Measurements from ENCODE around the gene TMED8.

DNA sequence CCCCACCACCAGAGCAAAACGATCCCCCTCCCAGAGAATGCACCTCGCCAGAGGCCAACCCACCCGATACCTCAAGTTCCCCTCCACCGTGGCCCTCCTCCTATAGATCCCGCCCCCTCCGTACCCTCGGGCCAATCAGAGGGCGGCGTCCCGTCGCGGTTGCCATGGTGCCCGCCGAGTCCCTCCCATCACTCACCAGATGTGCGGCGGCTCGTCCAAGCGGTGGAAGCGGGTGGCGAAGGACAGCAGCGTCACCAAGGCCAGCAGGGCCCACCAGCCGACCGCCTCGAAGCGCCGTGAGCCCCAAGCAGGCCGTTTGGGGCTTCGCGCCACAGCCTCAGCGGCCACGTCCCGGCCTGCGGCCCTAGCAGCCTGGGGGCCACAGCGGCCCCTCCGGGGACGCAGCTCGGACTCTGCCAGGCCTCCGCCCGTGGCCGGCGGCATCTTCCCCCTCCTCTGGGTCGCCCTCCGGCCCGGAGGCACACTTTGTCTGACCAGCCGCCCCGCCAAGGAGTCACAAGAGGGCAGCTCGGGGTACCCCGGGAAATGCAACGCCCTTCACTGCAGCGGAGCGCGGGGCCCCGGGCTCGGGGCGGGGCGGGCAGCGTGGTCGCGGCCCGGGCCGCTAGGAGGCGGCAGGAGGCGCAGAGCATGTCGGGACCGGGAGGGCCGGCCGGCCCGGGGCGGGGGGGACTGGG is 56.5 kb downstream of the TMED8 start, which contains the start of gene POMT2:
- TF ChIP-seq POLR2A (IDR thresholded peaks at IDR 0.05; ENCODE audit: borderline replicate concordance, extremely low read depth, insufficient read depth, insufficient read length) (peak; percentile 50), TCF7L2 (IDR thresholded peaks at IDR 0.05; ENCODE audit: borderline replicate concordance, extremely low read depth, insufficient read depth, insufficient read length) (no peak), EZH2phosphoT487 (IDR thresholded peaks at IDR 0.05; ENCODE audit: borderline replicate concordance) (no peak), YY1 (IDR thresholded peaks at IDR 0.05; ENCODE audit: extremely low read depth, insufficient replicate concordance, low read depth, low read length) (no peak), EZH2 (IDR thresholded peaks at IDR 0.05) (no peak), RAD21 (IDR thresholded peaks at IDR 0.05; ENCODE audit: low read depth) (no peak)
- TF ChIP-seq, protein P1, sequence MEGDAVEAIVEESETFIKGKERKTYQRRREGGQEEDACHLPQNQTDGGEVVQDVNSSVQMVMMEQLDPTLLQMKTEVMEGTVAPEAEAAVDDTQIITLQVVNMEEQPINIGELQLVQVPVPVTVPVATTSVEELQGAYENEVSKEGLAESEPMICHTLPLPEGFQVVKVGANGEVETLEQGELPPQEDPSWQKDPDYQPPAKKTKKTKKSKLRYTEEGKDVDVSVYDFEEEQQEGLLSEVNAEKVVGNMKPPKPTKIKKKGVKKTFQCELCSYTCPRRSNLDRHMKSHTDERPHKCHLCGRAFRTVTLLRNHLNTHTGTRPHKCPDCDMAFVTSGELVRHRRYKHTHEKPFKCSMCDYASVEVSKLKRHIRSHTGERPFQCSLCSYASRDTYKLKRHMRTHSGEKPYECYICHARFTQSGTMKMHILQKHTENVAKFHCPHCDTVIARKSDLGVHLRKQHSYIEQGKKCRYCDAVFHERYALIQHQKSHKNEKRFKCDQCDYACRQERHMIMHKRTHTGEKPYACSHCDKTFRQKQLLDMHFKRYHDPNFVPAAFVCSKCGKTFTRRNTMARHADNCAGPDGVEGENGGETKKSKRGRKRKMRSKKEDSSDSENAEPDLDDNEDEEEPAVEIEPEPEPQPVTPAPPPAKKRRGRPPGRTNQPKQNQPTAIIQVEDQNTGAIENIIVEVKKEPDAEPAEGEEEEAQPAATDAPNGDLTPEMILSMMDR (IDR thresholded peaks at IDR 0.05 in 2 of 3, conservative IDR thresholded peaks at IDR 0.05 in 1 of 3; ENCODE audit: borderline replicate concordance in 1 of 3, insufficient read depth in 1 of 3, low read depth in 2 of 3, low read length in 2 of 3): peak in 2 of 3 experiments; percentile 27 to 35; a peak in 4 of 6 replicates

Data from HCT116 (cell line).